Activated T-helper 1 cell treated with Interleukin-2 at 50 U/mL for 16 hours (primary cell): ENCODE data around the gene LEUTX.

Experiments used
- DNase-seq: peaks from one replicate; pipeline ENCODE4 v3.0.0-alpha.2; 2020; ENCODE audit warnings: low read depth

The LEUTX gene

GRCh38 chr19:39824143-39825092 lies 45.8 kb downstream of the LEUTX start:
- peak; percentile 72 for DNase-seq

- DNase-seq, result no peak
Measured at GRCh38 chr19:39825093-39825463, 46.4 kb downstream of the LEUTX start.

- DNase-seq, result no peak
Measured at GRCh38 chr19:39825531-39826076, 47.0 kb downstream of the LEUTX start.

GRCh38 chr19:39826311-39826945 lies 47.8 kb downstream of the LEUTX start:
- DNase-seq, result no peak

GRCh38 chr19:39827216-39827615 lies 48.6 kb downstream of the LEUTX start:
- DNase-seq, result no peak

- DNase-seq, result no peak
Measured at GRCh38 chr19:39828015-39828653, 49.5 kb downstream of the LEUTX start.

GRCh38 chr19:39828654-39829032 lies 50.0 kb downstream of the LEUTX start:
- no peak for DNase-seq

- DNase-seq, result no peak
Measured at GRCh38 chr19:39829702-39830275, 51.1 kb downstream of the LEUTX start.

- DNase-seq, result no peak
Measured at GRCh38 chr19:39830406-39830805, 51.8 kb downstream of the LEUTX start.

- DNase-seq, result no peak
Measured at GRCh38 chr19:39830847-39831246, 52.2 kb downstream of the LEUTX start.

- no peak for DNase-seq
Measured at GRCh38 chr19:39831679-39832078, 53.0 kb downstream of the LEUTX start.

GRCh38 chr19:39832341-39833083 lies 53.9 kb downstream of the LEUTX start:
- DNase-seq, result no peak

GRCh38 chr19:39833160-39833463 lies 54.5 kb downstream of the LEUTX start:
- no peak for DNase-seq

GRCh38 chr19:39833464-39834286 lies 55.0 kb downstream of the LEUTX start, which contains the start of gene DYRK1B:
DYRK1B (minus strand) TSS chr19:39834162; CDS start chr19:39831867, 2,295 bp downstream.
- peak; percentile 96 for DNase-seq

GRCh38 chr19:39834287-39834841 lies 55.7 kb downstream of the LEUTX start:
- no peak for DNase-seq
